Small intestine (tissue), 7 donors: ENCODE data around the gene ZDHHC17. TPM values are rescaled to one million over a fixed set of nuclear protein-coding genes. Genes with fewer than 3 reads are reported as not detected.

Source experiments
- DNase-seq, 2 donors: peaks; one replicate each; pipeline versions ENCODE4 v3.0.0 to v3.0.0-alpha.2; 2013
- FAIRE-seq: peaks from 2 replicates; lab custom pipeline; 2012; peaks lifted over from hg19 to GRCh38; lab: Jason Lieb, UNC
- H3K27ac ChIP-seq, 3 donors: one replicate each; pipeline ENCODE4 v1.5.1; 2013; ENCODE audit warnings: low read length in 2 of 3, mild to moderate bottlenecking in 2 of 3, control low read depth in 1 of 3, inconsistent platforms in 1 of 3, low read depth in 1 of 3, moderate library complexity in 1 of 3
- H3K27me3 ChIP-seq, 3 donors: one replicate each; pipeline ENCODE4 v1.6.1; 2013; ENCODE audit warnings: low read length in 3 of 3, inconsistent platforms in 1 of 3; ENCODE audit not compliant: control insufficient read depth in 3 of 3, insufficient read depth in 3 of 3
- H3K36me3 ChIP-seq, 3 donors: one replicate each; pipeline ENCODE4 v1.6.1; 2013; ENCODE audit warnings: low read length in 3 of 3, inconsistent platforms in 1 of 3, low read depth in 1 of 3, mild to moderate bottlenecking in 1 of 3, moderate library complexity in 1 of 3; ENCODE audit not compliant: control insufficient read depth in 3 of 3, insufficient read depth in 2 of 3
- H3K4me1 ChIP-seq, 3 donors: one replicate each; pipeline ENCODE4 v1.6.1; 2013; ENCODE audit warnings: low read length in 2 of 3, inconsistent platforms in 1 of 3, low read depth in 1 of 3, mild to moderate bottlenecking in 1 of 3, moderate library complexity in 1 of 3; ENCODE audit not compliant: control insufficient read depth in 3 of 3, insufficient read depth in 2 of 3
- H3K4me3 ChIP-seq, 3 donors: one replicate each; pipeline ENCODE4 v1.5.1; 2013; ENCODE audit warnings: low read length in 3 of 3, control low read depth in 1 of 3, inconsistent platforms in 1 of 3, low read depth in 1 of 3, mild to moderate bottlenecking in 1 of 3, moderate library complexity in 1 of 3
- H3K9me3 ChIP-seq, 2 donors: one replicate each; pipeline ENCODE4 v1.6.1; 2013; ENCODE audit warnings: low read depth in 1 of 2, low read length in 1 of 2; ENCODE audit not compliant: control insufficient read depth in 2 of 2, insufficient read depth in 1 of 2
- WGBS, 3 donors: extraction: QIAGEN DNeasy Blood & Tissue Kit; methylation state at CpG; one replicate each; pipeline ENCODE4 v1.1.7; 2013; 5-methylcytosine and 5-hydroxymethylcytosine counted together
- polyA plus RNA-seq, 4 donors: library from polyadenylated mRNA; stranded (reverse) in 3 of 4; unstranded in 1 of 4; fragments of 200-250 nt in 3 of 4; fragments of 120-200 nt in 1 of 4; gene quantifications; one replicate each; pipeline versions ENCODE4 v1.2.1 to v1.2.3, GENCODE V29; 2013
- donor health status: healthy with polysubstance abuse.
- donor health status: control.
- donor health status: control.
- donor health status: Bipolar disorder and iron deficiency.
- donor health status: healthy.

ZDHHC17 gene
- polyA plus RNA-seq, 4 donors = 2.2 to 33.0 (median 5.7) TPM

GRCh38 chr12:76876696-76877229 is 112.8 kb downstream of the ZDHHC17 start:
- Histone ChIP-seq H3K27me3 (peaks cover 0 to 19% (median 4%) of the 10 kb centered on the region in 3 donors), H3K4me1 (peaks cover 2 to 10% (median 2%) of the 10 kb centered on the region in 3 donors), H3K4me3 (no peak overlapping the region), H3K27ac (no peak overlapping the region), H3K9me3 (no peaks in the 10 kb centered on the region), H3K36me3 (no peaks in the 10 kb centered on the region)
- DNase-seq (no peak), FAIRE-seq (no peak)
- 84 to 90% (median 90%) methylated on average over 2 of the region's 2 CpGs for WGBS, 3 donors

- H3K4me3 ChIP-seq = peak overlapping the region; percentile 35 to 80 (median 72)
- WGBS, 3 donors = 0 to 1% (median 1%) methylated on average over 41 to 44 of the region's 44 CpGs
- DNase-seq = peak; percentile 21 to 45
- no peaks in the 10 kb centered on the region for H3K9me3 ChIP-seq
- H3K4me1 ChIP-seq = peaks cover 2 to 10% (median 2%) of the 10 kb centered on the region in 3 donors
- H3K36me3 ChIP-seq = no peaks in the 10 kb centered on the region
- H3K27ac ChIP-seq = peak overlapping the region in 2 of 3 donors; percentile 37 to 94
- peaks cover 0 to 19% (median 4%) of the 10 kb centered on the region in 3 donors for H3K27me3 ChIP-seq
- FAIRE-seq = no peak
Observed at GRCh38 chr12:76878099-76878898, 114.4 kb downstream of the ZDHHC17 start.

DNA sequence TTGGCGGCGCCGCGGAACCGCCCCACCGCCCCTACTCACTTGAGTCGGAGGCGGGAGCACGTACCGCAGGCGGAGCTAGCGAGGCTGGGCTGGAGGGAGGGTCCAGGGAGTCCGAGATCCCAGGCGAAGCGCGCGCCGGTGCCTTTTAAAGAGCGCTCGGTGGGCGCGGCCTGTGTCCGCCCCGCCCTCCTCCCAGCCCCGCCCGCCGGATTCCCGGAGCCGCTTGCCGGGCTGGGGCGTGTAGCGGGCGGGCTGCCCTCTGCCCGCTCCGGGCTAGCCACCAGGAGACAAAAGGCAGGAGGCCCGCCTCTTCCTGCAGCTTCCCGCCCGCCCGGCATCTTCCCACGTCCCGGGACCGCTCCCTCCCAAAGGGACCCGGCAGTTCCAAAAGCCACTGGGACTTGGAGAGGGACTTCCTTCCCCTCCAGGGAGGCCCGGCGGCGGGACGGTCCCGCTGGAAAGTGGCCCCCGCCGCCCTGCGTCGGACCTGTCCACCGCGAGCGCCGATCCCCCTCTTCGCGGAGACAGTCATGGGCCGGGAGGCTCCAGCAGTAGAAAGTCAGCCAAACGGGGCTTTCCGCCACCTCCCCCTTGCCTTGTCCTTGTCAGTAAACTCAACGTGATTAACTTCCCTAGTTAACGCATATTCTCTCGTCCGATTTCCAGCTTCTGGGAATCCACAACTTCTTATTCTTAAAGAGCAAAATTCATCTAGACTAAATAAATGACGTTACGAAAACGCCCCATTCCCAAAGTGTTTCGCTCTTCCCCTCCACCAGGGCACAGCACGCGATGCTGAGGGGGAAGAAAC is 115.2 kb downstream of the ZDHHC17 start, which contains the start of gene CSRP2:
CSRP2 (minus strand) TSS at position 121 of the 811 bp plus-strand sequence. CDS start 12,759 bp downstream, outside the sequence.
- FAIRE-seq (no peak), DNase-seq (peak; percentile 87 to 90)
- peaks cover 0 to 19% (median 4%) of the 10 kb centered on the region in 3 donors for H3K27me3 ChIP-seq
- peak within 1 kb of the TSS in 2 of 3 donors; percentile 76 to 94 for H3K27ac ChIP-seq
- H3K9me3 ChIP-seq = no peaks in the 10 kb centered on the region
- 1 to 5% (median 1%) methylated on average over 43 to 71 of the region's 71 CpGs for WGBS, 3 donors
- H3K36me3 ChIP-seq = no peaks in the 10 kb centered on the region
- H3K4me1 ChIP-seq = peaks cover 2 to 10% (median 2%) of the 10 kb centered on the region in 3 donors
- peak within 1 kb of the TSS; percentile 35 to 80 (median 72) for H3K4me3 ChIP-seq

GRCh38 chr12:76879710-76880518 is 116.0 kb downstream of the ZDHHC17 start:
- peaks cover 0 to 19% (median 4%) of the 10 kb centered on the region in 3 donors for H3K27me3 ChIP-seq
- H3K9me3 ChIP-seq = no peaks in the 10 kb centered on the region
- FAIRE-seq = no peak
- H3K36me3 ChIP-seq = no peaks in the 10 kb centered on the region
- H3K4me1 ChIP-seq = peaks cover 2 to 10% (median 2%) of the 10 kb centered on the region in 3 donors
- H3K4me3 ChIP-seq = peak overlapping the region in 1 of 3 donors; percentile 80
- 49 to 66% (median 61%) methylated on average over 13 of the region's 13 CpGs for WGBS, 3 donors
- H3K27ac ChIP-seq = peak overlapping the region in 2 of 3 donors; percentile 76 to 94
- DNase-seq = no peak

GRCh38 chr12:76880519-76881023 is 116.7 kb downstream of the ZDHHC17 start:
- WGBS, 3 donors = 82 to 87% (median 85%) methylated on average over 7 of the region's 7 CpGs
- DNase-seq (no peak), FAIRE-seq (no peak)
- no peaks in the 10 kb centered on the region for H3K9me3 ChIP-seq
- H3K27ac ChIP-seq = no peak overlapping the region
- H3K4me3 ChIP-seq = no peak overlapping the region
- H3K27me3 ChIP-seq = peaks cover 0 to 19% (median 4%) of the 10 kb centered on the region in 3 donors
- peaks cover 2 to 10% (median 2%) of the 10 kb centered on the region in 3 donors for H3K4me1 ChIP-seq
- H3K36me3 ChIP-seq = no peaks in the 10 kb centered on the region

- Histone ChIP-seq H3K4me3 (no peak overlapping the region), H3K36me3 (no peaks in the 10 kb centered on the region), H3K4me1 (peaks cover 2 to 10% (median 2%) of the 10 kb centered on the region in 3 donors), H3K27ac (no peak overlapping the region), H3K27me3 (peaks cover 0 to 19% (median 4%) of the 10 kb centered on the region in 3 donors), H3K9me3 (no peaks in the 10 kb centered on the region)
- DNase-seq (no peak), FAIRE-seq (no peak)
Observed at GRCh38 chr12:76881142-76881541, 117.2 kb downstream of the ZDHHC17 start.

DNA sequence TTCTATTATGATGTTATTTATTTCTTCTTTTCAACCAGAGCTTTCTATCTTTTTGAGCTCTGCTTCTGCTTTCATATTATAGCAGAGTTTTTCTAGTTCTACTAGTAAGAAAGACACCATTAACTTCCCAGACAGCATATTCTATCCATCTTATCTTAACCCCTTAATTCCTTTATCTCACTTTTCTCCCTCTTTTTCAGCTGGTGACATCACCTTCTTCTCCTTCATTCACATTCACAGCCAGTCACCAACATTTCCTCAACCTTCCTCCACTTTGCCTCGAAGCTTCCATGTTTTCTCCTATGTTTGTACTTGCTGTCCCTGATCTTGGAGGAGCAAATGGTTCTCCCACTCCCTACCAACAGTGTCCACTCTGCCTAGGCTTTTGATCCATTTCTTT is 118.5 kb downstream of the ZDHHC17 start:
- H3K27me3 ChIP-seq = peaks cover 0 to 19% (median 4%) of the 10 kb centered on the region in 3 donors
- H3K9me3 ChIP-seq = no peaks in the 10 kb centered on the region
- FAIRE-seq (no peak), DNase-seq (no peak)
- no peak overlapping the region for H3K27ac ChIP-seq
- no peaks in the 10 kb centered on the region for H3K36me3 ChIP-seq
- WGBS, 3 donors = 55 to 86% (median 78%) methylated on average over 1 of the region's 1 CpG
- H3K4me1 ChIP-seq = peaks cover 2 to 10% (median 2%) of the 10 kb centered on the region in 3 donors
- no peak overlapping the region for H3K4me3 ChIP-seq
